GM23338 (cell line): ENCODE results near the gene REPIN1.

Experiments
- CTCF ChIP-seq, 2 experiments: fragments of 200-600 bp in 1 of 2; sonication (generic) in 1 of 2; conservative IDR thresholded peaks; 2 replicates each; pipeline versions ENCODE4 v1.5.1 to v1.6.1; 2016 to 2017; ENCODE audit warnings: antibody characterized with exemption in 2 of 2, low read depth in 2 of 2, mild to moderate bottlenecking in 2 of 2, moderate library complexity in 1 of 2
- JUNB ChIP-seq: IDR thresholded peaks from one replicate; pipeline ENCODE4 v1.6.1; 2016; ENCODE audit warnings: antibody characterized with exemption; ENCODE audit not compliant: unreplicated experiment
- POLR2AphosphoS5 ChIP-seq: IDR thresholded peaks from 2 replicates; pipeline ENCODE4 v1.6.1; 2016; ENCODE audit warnings: antibody characterized with exemption, low read depth
- ZNF114 ChIP-seq: fragments of 250-450 bp; sonication (Bioruptor Pico); IDR thresholded peaks from 2 replicates; pipeline ENCODE4 v1.5.0; 2020; ENCODE audit warnings: mild to moderate bottlenecking, moderate library complexity

- TF ChIP-seq CTCF (conservative IDR thresholded peaks at IDR 0.05; ENCODE audit: low read depth in 2 of 2) (no peak), POLR2AphosphoS5 (no peak), ZNF114 (CRISPR knock-in tag) (no peak), JUNB (no peak)
Observed at GRCh38 chr7:150405584-150406311, 37.1 kb downstream of the REPIN1 start.
